H7 (cell line): ENCODE results near the gene GRP. TPM values are rescaled to one million over a fixed set of nuclear protein-coding genes. Genes with fewer than 3 reads are reported as not detected.

Experiments
- DNase-seq: peaks from one replicate; pipeline ENCODE4 v3.0.0; 2012
- H3K27me3 ChIP-seq: 2 replicates; pipeline ENCODE4 v1.6.0; 2011; ENCODE audit warnings: mild to moderate bottlenecking, low read length; ENCODE audit not compliant: control insufficient read depth, insufficient read depth
- H3K36me3 ChIP-seq: replicated peaks from 2 replicates; pipeline ENCODE4 v1.5.1; 2011; ENCODE audit warnings: low read length; ENCODE audit not compliant: control insufficient read depth, insufficient read depth
- H3K4me3 ChIP-seq: 2 replicates; pipeline ENCODE4 v1.5.1; 2011; ENCODE audit warnings: low read depth, mild to moderate bottlenecking, control low read depth, low read length, moderate library complexity; ENCODE audit not compliant: insufficient read depth
- total RNA-seq: library from RNA; depleted of rRNA; stranded (reverse); fragments of >200 nt; shearing (Covaris generic); gene quantifications from 2 replicates; pipeline ENCODE4 v1.2.3, GENCODE V29; 2014; rRNA removed

The GRP gene
- total RNA-seq, 1 experiment from 2014 or later, result 0.42 TPM

DNA sequence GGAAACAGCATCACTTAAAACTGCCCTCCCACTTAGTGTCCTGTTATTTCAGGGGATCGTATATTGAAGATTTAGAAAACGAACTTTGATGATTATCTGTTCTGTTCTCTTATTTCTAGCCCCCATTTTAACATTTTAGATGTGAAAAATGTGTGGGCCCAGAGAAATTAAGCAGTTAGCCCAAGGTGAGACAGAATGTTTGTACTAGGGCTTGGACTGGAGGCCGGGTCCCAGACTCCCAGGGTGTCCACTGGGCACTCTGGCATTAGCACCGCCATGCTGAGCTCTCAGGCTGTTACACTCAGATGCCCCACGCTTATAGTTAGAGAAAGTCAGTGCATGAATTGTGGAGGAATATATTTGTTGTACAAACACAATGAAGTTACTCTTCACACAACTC lies 58.8 kb downstream of the GRP start:
- peaks cover 92% of the 10 kb centered on the region for H3K27me3 ChIP-seq
- no peaks in the 10 kb centered on the region for H3K36me3 ChIP-seq

DNA sequence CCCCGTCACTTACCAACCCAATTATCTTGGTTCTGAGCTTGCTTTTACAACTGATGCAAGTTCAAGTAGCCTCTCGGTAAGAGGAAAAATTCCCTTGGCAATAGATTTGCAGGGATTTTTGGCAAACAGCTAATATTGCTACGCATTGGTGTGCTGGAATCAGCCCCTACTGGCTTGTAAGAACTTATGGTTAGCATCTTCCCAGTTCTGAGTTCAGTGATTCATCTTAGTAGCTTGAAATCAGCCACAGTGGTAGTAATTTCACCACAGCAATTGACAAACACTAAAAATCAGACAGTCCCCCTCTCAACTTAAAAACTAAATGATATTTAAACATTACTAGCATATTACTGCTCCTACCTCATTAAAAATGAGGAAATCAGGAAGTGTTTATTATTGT lies 59.2 kb downstream of the GRP start:
- no peak overlapping the region for H3K4me3 ChIP-seq
- DNase-seq, result no peak
- no peaks in the 10 kb centered on the region for H3K36me3 ChIP-seq
- peaks cover 90% of the 10 kb centered on the region for H3K27me3 ChIP-seq

More for the DNA sequence above, 58.8 kb downstream of the GRP start:
- H3K4me3 ChIP-seq, result no peak overlapping the region
- no peak for DNase-seq

DNA sequence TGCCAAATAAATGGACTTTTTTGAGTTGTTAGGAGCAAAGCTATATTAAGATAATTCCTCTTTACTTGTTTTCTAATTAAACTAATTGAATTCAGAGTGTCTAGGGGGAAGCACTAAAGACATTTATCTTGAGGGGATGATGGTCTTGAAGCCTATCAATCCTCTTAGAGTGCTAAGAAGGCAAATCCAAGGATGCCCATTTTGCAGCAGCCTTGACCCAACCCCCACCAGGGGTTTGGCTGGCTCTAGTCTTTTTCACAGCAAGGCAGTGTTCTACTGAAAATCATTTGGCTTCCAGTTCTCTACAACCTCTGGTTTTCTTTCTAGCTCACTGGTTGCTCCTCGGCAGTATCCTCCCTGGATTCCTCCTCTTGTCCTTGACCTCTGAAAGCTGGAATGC lies 59.8 kb downstream of the GRP start:
- Histone ChIP-seq H3K36me3 (no peaks in the 10 kb centered on the region), H3K27me3 (peaks cover 87% of the 10 kb centered on the region), H3K4me3 (no peak overlapping the region)
- no peak for DNase-seq

Other genes starting within 250 kb of the GRP start
- 17.4 and 26.9 TPM in 2 replicates for gene SEC11C, start 80.3 kb upstream of the GRP start, total RNA-seq
- gene RAX, start 53.3 kb downstream of the GRP start, total RNA-seq, result not detected in 2 replicates
- not detected in 2 replicates for gene CPLX4, start 98.5 kb downstream of the GRP start, total RNA-seq
- gene LMAN1, start 139.1 kb downstream of the GRP start, total RNA-seq, result 65.7 and 75.2 TPM in 2 replicates